ENCODE data around the gene ALG1.
A peak's percentile ranks its signal among the peaks of the same experiment; 100 is the strongest.
"Not testable (repeated sequence)": the region's sequence is repeated elsewhere in the genome, so short reads cannot be mapped to it uniquely, and the experiment has no call there.

The ALG1 gene

GRCh38 chr16:5071681-5072333 is at the start of gene ALG1:
TSS of gene ALG1 (plus strand) at chr16:5071843. CDS start at chr16:5071850, 7 bp downstream.
- DNase-seq (ENCODE audit: low spot score) = peak; percentile 91

GRCh38 chr16:5022521-5022920 is 49.1 kb upstream of the ALG1 start:
- no peak for DNase-seq (ENCODE audit: low spot score)

- no peak for DNase-seq (ENCODE audit: low spot score)
Measured at GRCh38 chr16:5024632-5025031, 47.0 kb upstream of the ALG1 start.

- no peak for DNase-seq (ENCODE audit: low spot score)
Measured at GRCh38 chr16:5025171-5025632, 46.4 kb upstream of the ALG1 start.

GRCh38 chr16:5026664-5027063 is 45.0 kb upstream of the ALG1 start:
- DNase-seq (ENCODE audit: low spot score) = no peak

- no peak for DNase-seq (ENCODE audit: low spot score)
Measured at GRCh38 chr16:5027086-5027485, 44.6 kb upstream of the ALG1 start.

GRCh38 chr16:5027575-5028235 is 43.9 kb upstream of the ALG1 start:
- DNase-seq (ENCODE audit: low spot score) = no peak

GRCh38 chr16:5028950-5029475 is 42.6 kb upstream of the ALG1 start:
- DNase-seq (ENCODE audit: low spot score) = no peak

GRCh38 chr16:5030251-5030870 is 41.3 kb upstream of the ALG1 start:
- no peak for DNase-seq (ENCODE audit: low spot score)

- DNase-seq (ENCODE audit: low spot score) = no peak
Measured at GRCh38 chr16:5031601-5032000, 40.0 kb upstream of the ALG1 start.

GRCh38 chr16:5032748-5033167 is 38.9 kb upstream of the ALG1 start:
- no peak for DNase-seq (ENCODE audit: low spot score)

GRCh38 chr16:5033256-5034166 is 38.1 kb upstream of the ALG1 start, which contains the start of gene NAGPA:
TSS of gene NAGPA (minus strand) at chr16:5033935. CDS start at chr16:5033914, 21 bp downstream.
- peak; percentile 93 for DNase-seq (ENCODE audit: low spot score)

- DNase-seq (ENCODE audit: low spot score) = no peak
Measured at GRCh38 chr16:5034167-5034523, 37.5 kb upstream of the ALG1 start.

GRCh38 chr16:5035909-5036227 is 35.8 kb upstream of the ALG1 start:
- DNase-seq (ENCODE audit: low spot score) = no peak

- no peak for DNase-seq (ENCODE audit: low spot score)
Measured at GRCh38 chr16:5036228-5037156, 35.2 kb upstream of the ALG1 start.

- DNase-seq (ENCODE audit: low spot score) = no peak
Measured at GRCh38 chr16:5040451-5040850, 31.2 kb upstream of the ALG1 start.

- DNase-seq (ENCODE audit: low spot score) = no peak
Measured at GRCh38 chr16:5041600-5042133, 30.0 kb upstream of the ALG1 start.

- no peak for DNase-seq (ENCODE audit: low spot score)
Measured at GRCh38 chr16:5042574-5043171, 29.0 kb upstream of the ALG1 start.

- DNase-seq (ENCODE audit: low spot score) = no peak
Measured at GRCh38 chr16:5044011-5044540, 27.6 kb upstream of the ALG1 start.

- DNase-seq (ENCODE audit: low spot score) = not testable (repeated sequence)
Measured at GRCh38 chr16:5044581-5044980, 27.1 kb upstream of the ALG1 start.
